ENCODE results near the gene CCDC192. TPM values are rescaled to one million over a fixed set of nuclear protein-coding genes. Genes with fewer than 3 reads are reported as not detected.

The CCDC192 gene
- total and polyA plus RNA-seq, 2 donors: 0.09 to 0.11 TPM

- Histone ChIP-seq H3K4me3 (ENCODE audit: low read length in 2 of 2) (no peak overlapping the region), H3K4me1 (ENCODE audit: control insufficient read depth in 2 of 2, insufficient read depth in 2 of 2, low read length in 2 of 2) (no peaks in the 10 kb centered on the region), H3K27ac (ENCODE audit: low read depth in 1 of 2, low read length in 1 of 2) (no peak overlapping the region), H3K36me3 (ENCODE audit: control insufficient read depth in 2 of 2, insufficient read depth in 2 of 2, low read length in 1 of 2) (no peaks in the 10 kb centered on the region), H3K27me3 (ENCODE audit: control insufficient read depth in 2 of 2, insufficient read depth in 1 of 2, low read length in 1 of 2) (no peaks in the 10 kb centered on the region), H3K9me3 (ENCODE audit: control insufficient read depth in 2 of 2, insufficient read depth in 1 of 2, low read length in 1 of 2) (no peaks in the 10 kb centered on the region)
- over 99% methylated on average over 2 of the region's 2 CpGs for WGBS
- no peak for DNase-seq (ENCODE audit: low read depth in 6 of 9, low spot score in 9 of 9)
Measured at GRCh38 chr5:127854520-127854919, 151.3 kb downstream of the CCDC192 start.

DNA sequence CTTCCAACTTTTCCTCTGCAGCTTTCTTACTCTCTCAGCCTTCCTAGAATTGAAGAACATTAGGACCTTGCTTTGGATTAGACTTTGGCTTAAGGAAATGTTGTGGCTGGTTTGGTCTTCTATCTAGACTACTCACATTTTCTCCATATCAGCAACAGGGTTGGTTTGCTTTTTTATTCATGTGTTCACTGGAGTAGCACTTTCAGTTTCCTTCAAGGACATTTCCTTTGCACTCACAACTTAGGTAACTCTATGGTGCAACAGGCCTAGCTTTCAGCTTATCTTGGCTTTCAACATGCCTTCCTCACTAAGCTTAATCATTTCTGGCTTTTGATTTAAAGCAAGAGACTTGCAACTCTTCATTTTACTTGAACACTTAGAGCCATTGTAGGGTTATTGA, 153.1 kb downstream of the CCDC192 start:
- no peaks in the 10 kb centered on the region for H3K27me3 ChIP-seq (ENCODE audit: control insufficient read depth in 2 of 2, insufficient read depth in 1 of 2, low read length in 1 of 2)
- no peaks in the 10 kb centered on the region for H3K36me3 ChIP-seq (ENCODE audit: control insufficient read depth in 2 of 2, insufficient read depth in 2 of 2, low read length in 1 of 2)
- no peaks in the 10 kb centered on the region for H3K4me1 ChIP-seq (ENCODE audit: control insufficient read depth in 2 of 2, insufficient read depth in 2 of 2, low read length in 2 of 2)
- H3K4me3 ChIP-seq (ENCODE audit: low read length in 2 of 2): no peak overlapping the region
- no peaks in the 10 kb centered on the region for H3K9me3 ChIP-seq (ENCODE audit: control insufficient read depth in 2 of 2, insufficient read depth in 1 of 2, low read length in 1 of 2)
- no peak for DNase-seq (ENCODE audit: low read depth in 6 of 9, low spot score in 9 of 9)
- H3K27ac ChIP-seq (ENCODE audit: low read depth in 1 of 2, low read length in 1 of 2): no peak overlapping the region

DNA sequence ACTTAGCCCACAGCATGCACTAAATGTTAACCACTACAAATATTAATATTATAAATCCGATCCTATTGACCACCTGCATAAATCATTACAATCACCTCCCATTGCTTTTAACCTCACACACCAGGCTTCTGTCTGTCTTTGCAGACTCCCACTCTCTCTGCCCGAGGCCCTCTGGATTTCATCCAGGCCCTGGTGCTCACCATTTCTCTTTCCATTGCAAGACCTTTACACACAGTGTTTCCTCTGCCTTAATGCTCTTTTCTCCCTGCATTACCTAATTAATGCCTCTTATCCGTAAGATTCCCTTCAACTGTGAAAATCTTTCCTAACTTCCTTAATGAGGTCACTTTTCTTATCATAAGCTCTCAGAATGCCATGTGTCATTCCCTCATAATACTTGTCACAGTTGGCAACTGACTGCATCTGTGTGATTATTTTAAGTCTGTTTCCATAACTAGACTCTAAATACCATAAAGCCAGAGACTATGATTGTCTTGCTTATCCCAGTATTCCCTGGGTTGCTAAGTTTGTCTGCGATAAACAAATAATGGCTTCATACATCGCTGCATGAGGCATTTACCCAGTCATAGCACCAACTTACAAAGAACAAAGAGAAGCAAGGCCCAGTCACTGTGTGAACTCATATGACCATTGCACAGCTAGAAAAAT, 155.1 kb downstream of the CCDC192 start:
- Histone ChIP-seq H3K4me1 (ENCODE audit: control insufficient read depth in 2 of 2, insufficient read depth in 2 of 2, low read length in 2 of 2) (no peaks in the 10 kb centered on the region), H3K27me3 (ENCODE audit: control insufficient read depth in 2 of 2, insufficient read depth in 1 of 2, low read length in 1 of 2) (no peaks in the 10 kb centered on the region), H3K36me3 (ENCODE audit: control insufficient read depth in 2 of 2, insufficient read depth in 2 of 2, low read length in 1 of 2) (no peaks in the 10 kb centered on the region), H3K27ac (ENCODE audit: low read depth in 1 of 2, low read length in 1 of 2) (no peak overlapping the region), H3K4me3 (ENCODE audit: low read length in 2 of 2) (no peak overlapping the region), H3K9me3 (ENCODE audit: control insufficient read depth in 2 of 2, insufficient read depth in 1 of 2, low read length in 1 of 2) (no peaks in the 10 kb centered on the region)
- 97% methylated on average over 5 of the region's 5 CpGs for WGBS
- no peak for DNase-seq (ENCODE audit: low read depth in 6 of 9, low spot score in 9 of 9)

GRCh38 chr5:127860291-127860690, 157.1 kb downstream of the CCDC192 start:
- H3K27me3 ChIP-seq (ENCODE audit: control insufficient read depth in 2 of 2, insufficient read depth in 1 of 2, low read length in 1 of 2): no peaks in the 10 kb centered on the region
- 97% methylated on average over 2 of the region's 2 CpGs for WGBS
- H3K4me1 ChIP-seq (ENCODE audit: control insufficient read depth in 2 of 2, insufficient read depth in 2 of 2, low read length in 2 of 2): no peaks in the 10 kb centered on the region
- no peaks in the 10 kb centered on the region for H3K9me3 ChIP-seq (ENCODE audit: control insufficient read depth in 2 of 2, insufficient read depth in 1 of 2, low read length in 1 of 2)
- no peaks in the 10 kb centered on the region for H3K36me3 ChIP-seq (ENCODE audit: control insufficient read depth in 2 of 2, insufficient read depth in 2 of 2, low read length in 1 of 2)
- H3K27ac ChIP-seq (ENCODE audit: low read depth in 1 of 2, low read length in 1 of 2): no peak overlapping the region
- DNase-seq (ENCODE audit: low read depth in 6 of 9, low spot score in 9 of 9): no peak
- no peak overlapping the region for H3K4me3 ChIP-seq (ENCODE audit: low read length in 2 of 2)

DNA sequence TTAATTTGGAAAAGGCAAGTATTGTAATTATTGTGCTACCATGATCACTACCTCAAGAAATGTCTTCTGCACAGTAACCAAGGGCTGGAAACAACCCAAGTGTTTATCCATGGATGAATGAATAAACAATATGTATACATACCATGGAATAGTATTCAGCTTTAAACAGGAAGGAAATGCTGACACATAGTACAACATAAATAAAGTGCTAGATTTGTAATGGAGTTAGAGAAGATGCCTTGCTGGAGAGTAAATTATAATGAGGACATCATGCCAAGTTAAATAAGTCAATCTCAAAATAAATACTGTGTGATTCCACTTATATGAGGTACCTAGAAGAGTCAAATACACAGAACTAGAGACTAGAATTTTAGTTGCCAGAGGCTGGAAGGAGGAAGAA, 160.0 kb downstream of the CCDC192 start:
- no peak for DNase-seq (ENCODE audit: low read depth in 6 of 9, low spot score in 9 of 9)
- Histone ChIP-seq H3K4me1 (ENCODE audit: control insufficient read depth in 2 of 2, insufficient read depth in 2 of 2, low read length in 2 of 2) (no peaks in the 10 kb centered on the region), H3K27ac (ENCODE audit: low read depth in 1 of 2, low read length in 1 of 2) (no peak overlapping the region), H3K27me3 (ENCODE audit: control insufficient read depth in 2 of 2, insufficient read depth in 1 of 2, low read length in 1 of 2) (no peaks in the 10 kb centered on the region), H3K4me3 (ENCODE audit: low read length in 2 of 2) (no peak overlapping the region), H3K9me3 (ENCODE audit: control insufficient read depth in 2 of 2, insufficient read depth in 1 of 2, low read length in 1 of 2) (no peaks in the 10 kb centered on the region), H3K36me3 (ENCODE audit: control insufficient read depth in 2 of 2, insufficient read depth in 2 of 2, low read length in 1 of 2) (no peaks in the 10 kb centered on the region)

DNA sequence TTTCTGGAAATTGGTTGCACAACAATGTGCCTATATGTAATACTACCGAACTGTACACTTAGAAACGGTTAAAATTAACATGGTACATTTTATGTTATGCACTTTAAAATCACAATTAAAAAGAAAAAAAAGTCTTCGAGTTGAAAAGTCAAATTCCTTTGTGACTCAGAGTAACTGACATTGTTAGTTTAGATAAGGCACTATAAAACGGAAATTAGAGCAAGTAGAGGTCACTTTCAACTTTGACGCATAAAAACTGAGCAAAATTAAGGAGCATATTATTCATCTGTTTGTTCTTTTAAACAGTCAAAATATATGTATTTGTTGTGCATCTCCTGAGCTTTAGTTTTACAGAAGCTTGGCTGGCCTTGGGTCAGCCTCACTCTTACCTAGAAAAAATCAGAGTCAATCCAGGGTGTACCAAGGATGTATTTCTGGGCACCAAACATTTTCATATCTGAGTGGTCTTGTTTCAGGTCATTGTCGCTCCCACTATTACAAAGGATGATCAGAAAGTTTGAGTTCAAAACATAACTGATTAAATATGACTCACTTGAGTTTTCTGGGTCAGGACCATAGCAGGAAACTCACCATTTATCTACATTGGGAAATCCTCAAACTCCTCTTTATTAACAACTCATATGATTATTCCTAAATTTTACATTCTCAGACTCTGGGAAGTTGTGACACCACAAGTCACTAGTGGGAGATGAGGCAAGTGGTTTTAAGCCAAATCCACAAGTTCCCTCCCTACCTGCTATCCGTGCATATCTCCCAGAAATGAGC, 160.6 kb downstream of the CCDC192 start:
- Histone ChIP-seq H3K36me3 (ENCODE audit: control insufficient read depth in 2 of 2, insufficient read depth in 2 of 2, low read length in 1 of 2) (no peaks in the 10 kb centered on the region), H3K9me3 (ENCODE audit: control insufficient read depth in 2 of 2, insufficient read depth in 1 of 2, low read length in 1 of 2) (no peaks in the 10 kb centered on the region), H3K4me1 (ENCODE audit: control insufficient read depth in 2 of 2, insufficient read depth in 2 of 2, low read length in 2 of 2) (no peaks in the 10 kb centered on the region), H3K4me3 (ENCODE audit: low read length in 2 of 2) (no peak overlapping the region), H3K27me3 (ENCODE audit: control insufficient read depth in 2 of 2, insufficient read depth in 1 of 2, low read length in 1 of 2) (no peaks in the 10 kb centered on the region), H3K27ac (ENCODE audit: low read depth in 1 of 2, low read length in 1 of 2) (no peak overlapping the region)
- WGBS: 94% methylated on average over 7 of the region's 7 CpGs
- no peak for DNase-seq (ENCODE audit: low read depth in 6 of 9, low spot score in 9 of 9)

DNA sequence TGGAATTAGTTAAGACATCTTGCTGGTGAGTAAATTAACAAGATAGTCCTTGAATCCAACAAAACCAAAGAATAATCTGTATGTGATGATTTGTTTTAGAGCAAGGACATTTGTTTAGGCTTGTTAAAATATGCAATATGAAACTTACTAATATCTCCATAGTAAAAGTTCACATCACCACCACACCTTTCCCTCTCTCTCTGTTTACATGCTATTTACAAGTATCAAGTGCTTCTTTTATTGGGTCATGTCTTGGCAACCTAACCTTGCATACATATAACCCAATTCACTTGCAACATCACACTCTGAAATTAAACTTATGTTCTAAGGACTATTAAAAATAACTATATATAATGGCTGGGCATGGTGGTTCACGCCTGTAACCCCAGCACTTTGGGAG, 161.3 kb downstream of the CCDC192 start:
- no peak for DNase-seq (ENCODE audit: low read depth in 6 of 9, low spot score in 9 of 9)
- no peaks in the 10 kb centered on the region for H3K4me1 ChIP-seq (ENCODE audit: control insufficient read depth in 2 of 2, insufficient read depth in 2 of 2, low read length in 2 of 2)
- no peaks in the 10 kb centered on the region for H3K36me3 ChIP-seq (ENCODE audit: control insufficient read depth in 2 of 2, insufficient read depth in 2 of 2, low read length in 1 of 2)
- H3K27me3 ChIP-seq (ENCODE audit: control insufficient read depth in 2 of 2, insufficient read depth in 1 of 2, low read length in 1 of 2): no peaks in the 10 kb centered on the region
- H3K9me3 ChIP-seq (ENCODE audit: control insufficient read depth in 2 of 2, insufficient read depth in 1 of 2, low read length in 1 of 2): no peaks in the 10 kb centered on the region
- H3K27ac ChIP-seq (ENCODE audit: low read depth in 1 of 2, low read length in 1 of 2): no peak overlapping the region
- WGBS: 92% methylated on average over 1 of the region's 1 CpG
- no peak overlapping the region for H3K4me3 ChIP-seq (ENCODE audit: low read length in 2 of 2)

- H3K4me3 ChIP-seq (ENCODE audit: low read length in 2 of 2): no peak overlapping the region
- DNase-seq (ENCODE audit: low read depth in 6 of 9, low spot score in 9 of 9): no peak
- no peaks in the 10 kb centered on the region for H3K4me1 ChIP-seq (ENCODE audit: control insufficient read depth in 2 of 2, insufficient read depth in 2 of 2, low read length in 2 of 2)
- no peaks in the 10 kb centered on the region for H3K36me3 ChIP-seq (ENCODE audit: control insufficient read depth in 2 of 2, insufficient read depth in 2 of 2, low read length in 1 of 2)
- 97% methylated on average over 1 of the region's 1 CpG for WGBS
- no peaks in the 10 kb centered on the region for H3K9me3 ChIP-seq (ENCODE audit: control insufficient read depth in 2 of 2, insufficient read depth in 1 of 2, low read length in 1 of 2)
- H3K27ac ChIP-seq (ENCODE audit: low read depth in 1 of 2, low read length in 1 of 2): no peak overlapping the region
- no peaks in the 10 kb centered on the region for H3K27me3 ChIP-seq (ENCODE audit: control insufficient read depth in 2 of 2, insufficient read depth in 1 of 2, low read length in 1 of 2)
Measured at GRCh38 chr5:127865273-127865672, 162.1 kb downstream of the CCDC192 start.

DNA sequence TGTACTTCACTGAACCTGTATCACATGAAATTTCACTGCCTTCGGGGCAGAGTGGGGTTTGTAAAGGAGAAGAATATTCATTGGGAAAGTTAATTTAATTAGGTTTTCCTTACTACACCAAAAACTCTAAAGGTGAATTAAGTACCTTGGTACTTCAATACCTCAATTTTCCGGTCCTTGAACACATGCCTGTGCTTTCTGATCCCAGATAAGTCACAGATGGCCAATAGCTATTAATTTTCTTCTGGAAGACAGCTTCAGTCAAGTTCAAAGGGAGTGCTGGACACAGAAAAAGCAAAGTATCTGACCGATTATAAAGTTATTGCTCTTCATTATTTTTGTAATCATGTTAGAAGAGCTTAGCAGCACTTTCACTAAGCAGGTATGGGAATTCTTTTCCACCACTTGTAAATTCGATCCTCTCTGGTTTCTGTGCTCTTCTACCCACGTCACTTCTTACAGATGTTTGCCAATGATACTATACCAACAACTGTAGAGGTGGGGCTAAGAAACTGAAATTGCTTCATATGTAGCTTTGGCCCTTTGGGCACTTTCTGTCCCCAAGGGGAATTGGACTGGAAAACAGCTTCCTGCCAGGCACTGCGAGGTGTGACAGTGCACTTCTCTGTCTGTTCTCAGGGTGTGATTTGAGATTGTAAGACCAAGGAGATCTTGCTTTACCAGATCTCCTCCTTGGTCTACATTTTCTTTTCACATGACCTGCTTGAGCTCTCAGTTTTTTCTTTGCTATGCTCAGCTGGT, 164.0 kb downstream of the CCDC192 start:
- WGBS: 66% methylated on average over 6 of the region's 6 CpGs
- no peaks in the 10 kb centered on the region for H3K4me1 ChIP-seq (ENCODE audit: control insufficient read depth in 2 of 2, insufficient read depth in 2 of 2, low read length in 2 of 2)

More for the DNA sequence above, 164.0 kb downstream of the CCDC192 start:
- H3K9me3 ChIP-seq (ENCODE audit: control insufficient read depth in 2 of 2, insufficient read depth in 1 of 2, low read length in 1 of 2): no peaks in the 10 kb centered on the region
- H3K27me3 ChIP-seq (ENCODE audit: control insufficient read depth in 2 of 2, insufficient read depth in 1 of 2, low read length in 1 of 2): no peaks in the 10 kb centered on the region
- H3K4me3 ChIP-seq (ENCODE audit: low read length in 2 of 2): no peak overlapping the region
- no peak for DNase-seq (ENCODE audit: low read depth in 6 of 9, low spot score in 9 of 9)
- H3K36me3 ChIP-seq (ENCODE audit: control insufficient read depth in 2 of 2, insufficient read depth in 2 of 2, low read length in 1 of 2): no peaks in the 10 kb centered on the region
- no peak overlapping the region for H3K27ac ChIP-seq (ENCODE audit: low read depth in 1 of 2, low read length in 1 of 2)
